Measurements from ENCODE around the gene RFTN1.

RFTN1 gene

DNA sequence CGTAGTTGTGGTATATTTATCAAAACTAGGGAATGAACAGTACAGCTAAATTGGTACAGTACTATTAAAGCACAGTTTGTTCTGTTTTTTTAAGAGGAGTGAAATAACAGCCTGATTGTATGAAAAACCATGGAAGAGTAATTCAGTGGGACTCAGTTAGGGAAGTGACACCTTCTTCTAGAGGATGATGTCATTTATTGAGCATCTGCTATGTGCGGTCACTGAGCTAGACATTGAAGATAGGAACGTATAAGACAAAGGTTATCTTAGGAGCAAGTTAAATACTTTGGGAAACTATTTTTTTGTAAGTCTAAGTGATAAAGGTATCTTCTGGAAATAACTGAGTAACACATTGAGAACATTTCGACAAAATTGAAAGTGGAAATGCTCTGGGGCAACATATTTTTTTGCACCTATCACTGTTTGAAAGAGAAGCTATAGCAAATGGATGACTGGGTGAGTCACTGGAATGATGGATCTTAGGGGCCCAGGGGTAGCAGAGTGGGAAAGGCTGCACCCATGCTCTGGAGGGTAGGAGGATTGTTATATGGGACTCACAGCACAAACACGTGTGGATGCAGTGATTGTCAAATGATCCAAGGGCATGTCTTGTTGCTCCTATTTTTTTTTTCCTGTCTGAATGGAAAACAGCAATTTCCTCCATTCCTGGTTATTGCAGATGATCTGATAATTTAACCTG lies 205.5 kb downstream of the RFTN1 start:
- H3K9me3 ChIP-seq, result no peaks in the 10 kb centered on the region
- DNase-seq, result no peak
- no peak overlapping the region for H3K4me3 ChIP-seq
- H3K4me1 ChIP-seq, result peaks cover 0 to 5% (median 0%) of the 10 kb centered on the region in 4 donors
- H3K36me3 ChIP-seq, result peaks cover 0 to 37% (median 8%) of the 10 kb centered on the region in 3 donors
- H3K27me3 ChIP-seq, result no peaks in the 10 kb centered on the region
- intact Hi-C loops (cut with DNase I; ENCODE audit: low total_unique reads), result no loop called here
- TF ChIP-seq, protein P1, sequence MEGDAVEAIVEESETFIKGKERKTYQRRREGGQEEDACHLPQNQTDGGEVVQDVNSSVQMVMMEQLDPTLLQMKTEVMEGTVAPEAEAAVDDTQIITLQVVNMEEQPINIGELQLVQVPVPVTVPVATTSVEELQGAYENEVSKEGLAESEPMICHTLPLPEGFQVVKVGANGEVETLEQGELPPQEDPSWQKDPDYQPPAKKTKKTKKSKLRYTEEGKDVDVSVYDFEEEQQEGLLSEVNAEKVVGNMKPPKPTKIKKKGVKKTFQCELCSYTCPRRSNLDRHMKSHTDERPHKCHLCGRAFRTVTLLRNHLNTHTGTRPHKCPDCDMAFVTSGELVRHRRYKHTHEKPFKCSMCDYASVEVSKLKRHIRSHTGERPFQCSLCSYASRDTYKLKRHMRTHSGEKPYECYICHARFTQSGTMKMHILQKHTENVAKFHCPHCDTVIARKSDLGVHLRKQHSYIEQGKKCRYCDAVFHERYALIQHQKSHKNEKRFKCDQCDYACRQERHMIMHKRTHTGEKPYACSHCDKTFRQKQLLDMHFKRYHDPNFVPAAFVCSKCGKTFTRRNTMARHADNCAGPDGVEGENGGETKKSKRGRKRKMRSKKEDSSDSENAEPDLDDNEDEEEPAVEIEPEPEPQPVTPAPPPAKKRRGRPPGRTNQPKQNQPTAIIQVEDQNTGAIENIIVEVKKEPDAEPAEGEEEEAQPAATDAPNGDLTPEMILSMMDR (IDR thresholded peaks at IDR 0.05), result no peak
- no peak overlapping the region for H3K27ac ChIP-seq

DNA sequence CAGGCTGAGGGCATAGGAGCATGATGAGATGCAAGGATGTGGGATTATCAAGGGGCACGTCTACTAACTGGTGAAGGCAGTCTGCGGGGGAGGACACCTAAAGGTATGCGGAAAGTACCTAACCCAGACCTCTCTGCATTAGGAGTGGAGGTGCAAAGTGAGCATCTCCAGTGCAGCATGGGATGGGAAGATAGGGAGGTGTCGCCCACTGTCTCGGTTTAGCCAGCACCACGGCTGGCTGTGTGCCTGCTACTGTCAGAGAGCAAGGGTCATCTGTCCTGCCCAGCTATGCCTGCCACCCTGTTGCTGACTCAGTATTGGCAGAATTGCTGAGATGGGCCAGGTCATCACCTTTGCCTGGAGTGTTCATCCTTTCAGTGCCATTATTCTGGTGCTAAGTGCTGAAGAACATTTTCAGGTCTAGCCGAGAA lies 208.4 kb downstream of the RFTN1 start:
- Histone ChIP-seq H3K36me3 (peaks cover 0 to 46% (median 21%) of the 10 kb centered on the region in 3 donors), H3K27me3 (no peaks in the 10 kb centered on the region), H3K27ac (no peak overlapping the region), H3K4me1 (no peaks in the 10 kb centered on the region), H3K9me3 (no peaks in the 10 kb centered on the region), H3K4me3 (no peak overlapping the region)
- TF ChIP-seq, protein P1 (IDR thresholded peaks at IDR 0.05), result no peak
- intact Hi-C loops (cut with DNase I; ENCODE audit: low total_unique reads), result no loop called here
- no peak for DNase-seq

DNA sequence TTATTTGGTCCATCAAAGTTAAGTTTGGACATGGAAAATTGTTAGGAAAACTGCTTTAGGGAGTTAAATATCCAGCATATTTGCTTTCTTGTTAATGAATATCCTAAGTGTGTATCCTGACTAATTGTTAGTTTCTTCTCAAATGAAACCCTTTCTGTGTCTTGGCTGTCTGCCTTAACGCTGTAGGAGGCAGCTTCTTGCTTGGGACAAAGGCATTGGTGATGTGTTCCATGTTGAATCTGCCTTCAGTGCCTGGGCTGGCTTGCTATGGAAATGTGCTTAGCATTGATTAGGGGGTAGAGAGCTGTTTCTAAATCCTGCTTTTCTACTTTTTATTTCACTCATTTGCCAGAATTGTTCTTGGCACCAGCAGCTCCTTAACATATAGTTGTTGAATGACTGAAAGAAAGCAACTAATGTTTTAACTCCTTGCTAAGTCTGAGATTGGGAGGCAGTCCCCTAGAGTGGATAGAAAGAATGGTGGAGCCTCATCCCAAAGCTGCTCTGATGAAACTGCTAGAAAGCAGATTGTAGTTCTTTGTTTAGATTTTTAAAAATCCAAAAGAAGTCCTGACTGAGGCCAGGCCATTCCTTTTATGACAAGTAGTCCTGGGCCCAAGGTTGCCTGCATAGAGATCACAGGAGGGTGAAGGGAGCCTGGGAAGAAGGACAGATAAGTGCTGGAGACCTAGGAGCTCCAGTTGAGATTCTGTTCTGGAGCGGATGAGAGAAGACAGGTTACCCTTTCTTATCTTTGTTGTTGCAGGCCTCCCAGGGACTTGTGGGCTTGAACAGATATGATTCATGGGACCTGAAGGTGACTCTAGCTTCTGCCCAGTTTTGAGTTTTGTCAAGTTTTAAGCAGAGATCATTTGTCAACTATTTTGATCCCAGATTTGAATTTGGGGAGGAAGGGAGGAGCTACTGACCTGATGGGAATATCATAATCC lies 209.2 kb downstream of the RFTN1 start:
- Histone ChIP-seq H3K9me3 (no peaks in the 10 kb centered on the region), H3K36me3 (peaks cover 0 to 46% (median 21%) of the 10 kb centered on the region in 3 donors), H3K4me3 (no peak overlapping the region), H3K27ac (no peak overlapping the region), H3K27me3 (no peaks in the 10 kb centered on the region), H3K4me1 (no peaks in the 10 kb centered on the region)
- TF ChIP-seq, protein P1 (IDR thresholded peaks at IDR 0.05), result no peak
- no peak for DNase-seq
- intact Hi-C loops (cut with DNase I; ENCODE audit: low total_unique reads), result loop anchor here (5.0 kb wide), 1 partner anchor 558 kb away; no protein-coding TSS in a partner anchor

DNA sequence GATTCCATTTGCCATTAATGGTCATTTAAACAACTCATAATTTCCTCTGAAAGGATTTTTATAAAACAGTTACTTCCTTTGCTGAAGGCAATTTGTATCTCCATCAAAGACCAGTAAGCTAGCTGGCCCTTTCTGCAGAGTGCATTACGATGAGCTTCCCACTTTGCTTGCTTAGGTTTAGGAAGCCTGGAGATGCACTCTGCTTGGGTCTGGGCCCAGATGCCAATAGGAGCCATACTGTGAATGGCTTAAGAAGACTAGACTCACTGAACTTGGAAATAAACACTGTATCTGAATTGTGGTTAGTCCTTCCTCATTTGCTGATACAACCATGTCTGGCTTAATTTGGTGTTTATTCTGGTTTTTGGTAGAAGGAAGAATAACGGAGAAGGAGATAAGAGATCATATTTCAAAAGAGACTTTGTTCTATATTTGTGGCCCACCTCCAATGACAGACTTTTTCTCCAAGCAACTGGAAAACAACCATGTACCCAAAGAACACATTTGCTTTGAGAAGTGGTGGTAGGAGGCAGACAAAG lies 210.4 kb downstream of the RFTN1 start:
- H3K9me3 ChIP-seq, result no peaks in the 10 kb centered on the region
- intact Hi-C loops (cut with DNase I; ENCODE audit: low total_unique reads), result loop anchor here (5.0 kb wide), 1 partner anchor 559 kb away; no protein-coding TSS in a partner anchor
- no peak for DNase-seq
- no peaks in the 10 kb centered on the region for H3K27me3 ChIP-seq
- TF ChIP-seq, protein P1 (IDR thresholded peaks at IDR 0.05), result no peak
- H3K4me3 ChIP-seq, result no peak overlapping the region
- H3K4me1 ChIP-seq, result peaks cover 0 to 6% (median 0%) of the 10 kb centered on the region in 4 donors
- no peak overlapping the region for H3K27ac ChIP-seq
- peaks cover 0 to 51% (median 21%) of the 10 kb centered on the region in 3 donors for H3K36me3 ChIP-seq

GRCh38 chr3:16302082-16302631 lies 211.3 kb downstream of the RFTN1 start:
- no peaks in the 10 kb centered on the region for H3K9me3 ChIP-seq
- DNase-seq, result no peak
- H3K27me3 ChIP-seq, result no peaks in the 10 kb centered on the region
- no peak overlapping the region for H3K4me3 ChIP-seq
- H3K4me1 ChIP-seq, result peaks cover 0 to 6% (median 0%) of the 10 kb centered on the region in 4 donors
- TF ChIP-seq, protein P1 (IDR thresholded peaks at IDR 0.05), result no peak
- H3K36me3 ChIP-seq, result peaks cover 0 to 51% (median 21%) of the 10 kb centered on the region in 3 donors
- intact Hi-C loops (cut with DNase I; ENCODE audit: low total_unique reads), result loop anchor here (5.0 kb wide), 1 partner anchor 560 kb away; no protein-coding TSS in a partner anchor
- H3K27ac ChIP-seq, result no peak overlapping the region

Data from tibial artery (tissue), 4 donors.